Neural progenitor cell (in vitro differentiated cells): ENCODE results near the gene PIGL.

ENCODE experiments used
- EZH2phosphoT487 ChIP-seq: fragments of 200-600 bp; sonication (generic); IDR thresholded peaks from 2 replicates; pipeline ENCODE4 v1.6.1; 2017; ENCODE audit warnings: antibody characterized with exemption
- TF ChIP-seq, protein P1 (sequence below): fragments of 200-600 bp; sonication (generic); IDR thresholded peaks from 2 replicates; pipeline ENCODE4 v1.5.1; 2017; ENCODE audit warnings: antibody characterized with exemption, mild to moderate bottlenecking

DNA sequence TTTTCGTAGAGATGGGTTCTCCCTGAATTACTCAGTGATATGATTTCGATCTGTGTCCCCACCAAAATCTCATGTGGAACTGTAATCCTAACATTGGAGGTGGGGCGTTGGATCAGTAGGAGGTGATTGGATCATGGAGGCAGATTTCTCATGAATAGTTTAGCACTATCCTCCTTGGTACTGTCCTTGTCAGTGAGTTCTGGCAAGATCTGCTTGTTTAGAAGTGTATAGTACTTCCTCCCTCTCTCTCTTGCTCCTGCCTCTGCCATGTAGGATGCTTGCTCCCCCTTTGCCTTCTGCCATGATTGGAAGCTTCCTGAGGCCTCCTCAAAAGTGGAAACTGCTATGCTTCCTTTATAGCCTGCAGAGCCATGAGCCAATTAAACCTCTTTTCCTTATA, 22.9 kb downstream of the PIGL start:
- TF ChIP-seq, protein P1, sequence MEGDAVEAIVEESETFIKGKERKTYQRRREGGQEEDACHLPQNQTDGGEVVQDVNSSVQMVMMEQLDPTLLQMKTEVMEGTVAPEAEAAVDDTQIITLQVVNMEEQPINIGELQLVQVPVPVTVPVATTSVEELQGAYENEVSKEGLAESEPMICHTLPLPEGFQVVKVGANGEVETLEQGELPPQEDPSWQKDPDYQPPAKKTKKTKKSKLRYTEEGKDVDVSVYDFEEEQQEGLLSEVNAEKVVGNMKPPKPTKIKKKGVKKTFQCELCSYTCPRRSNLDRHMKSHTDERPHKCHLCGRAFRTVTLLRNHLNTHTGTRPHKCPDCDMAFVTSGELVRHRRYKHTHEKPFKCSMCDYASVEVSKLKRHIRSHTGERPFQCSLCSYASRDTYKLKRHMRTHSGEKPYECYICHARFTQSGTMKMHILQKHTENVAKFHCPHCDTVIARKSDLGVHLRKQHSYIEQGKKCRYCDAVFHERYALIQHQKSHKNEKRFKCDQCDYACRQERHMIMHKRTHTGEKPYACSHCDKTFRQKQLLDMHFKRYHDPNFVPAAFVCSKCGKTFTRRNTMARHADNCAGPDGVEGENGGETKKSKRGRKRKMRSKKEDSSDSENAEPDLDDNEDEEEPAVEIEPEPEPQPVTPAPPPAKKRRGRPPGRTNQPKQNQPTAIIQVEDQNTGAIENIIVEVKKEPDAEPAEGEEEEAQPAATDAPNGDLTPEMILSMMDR, result no peak
- no peak for TF ChIP-seq EZH2phosphoT487
